Measurements from ENCODE around the gene CHSY1. TPM values are rescaled to one million over a fixed set of nuclear protein-coding genes. Genes with fewer than 3 reads are reported as not detected.
A peak's percentile ranks its signal among the peaks of the same experiment; 100 is the strongest.

Gene CHSY1
- total RNA-seq, 6 experiments from 2014 or later = 29.2 to 44.2 (median 40.0) TPM

GRCh38 chr15:101175401-101175800 is 76.4 kb downstream of the CHSY1 start:
- no peaks in the 10 kb centered on the region; the same call in 1 of the 2 replicates for H3K27me3 Mint-ChIP-seq (ENCODE audit: insufficient read depth)
- no peak overlapping the region for H3K4me3 Mint-ChIP-seq
- DNase-seq = no peak
- no peak overlapping the region for H3K27ac Mint-ChIP-seq
- H3K36me3 Mint-ChIP-seq (ENCODE audit: low read depth) = peaks cover 59% of the 10 kb centered on the region
- no peak for TF ChIP-seq CTCF (IDR thresholded peaks at IDR 0.05)
- H3K4me1 Mint-ChIP-seq (ENCODE audit: low read depth) = peaks cover 73% of the 10 kb centered on the region
- no peaks in the 10 kb centered on the region for H3K9me3 Mint-ChIP-seq

- no peak overlapping the region for H3K27ac Mint-ChIP-seq
- H3K27me3 Mint-ChIP-seq (ENCODE audit: insufficient read depth) = no peaks in the 10 kb centered on the region; the same call in 1 of the 2 replicates
- no peak overlapping the region for H3K4me3 Mint-ChIP-seq
- H3K4me1 Mint-ChIP-seq (ENCODE audit: low read depth) = peaks cover 73% of the 10 kb centered on the region
- TF ChIP-seq CTCF (IDR thresholded peaks at IDR 0.05) = no peak
- no peak for DNase-seq
- H3K36me3 Mint-ChIP-seq (ENCODE audit: low read depth) = peaks cover 60% of the 10 kb centered on the region
- H3K9me3 Mint-ChIP-seq = no peaks in the 10 kb centered on the region
Measured at GRCh38 chr15:101174152-101174920, 77.5 kb downstream of the CHSY1 start.

GRCh38 chr15:101173233-101174119 is 78.4 kb downstream of the CHSY1 start:
- Mint-ChIP-seq H3K9me3 (no peaks in the 10 kb centered on the region), H3K27me3 (ENCODE audit: insufficient read depth) (no peaks in the 10 kb centered on the region; the same call in 1 of the 2 replicates), H3K4me1 (ENCODE audit: low read depth) (peaks cover 73% of the 10 kb centered on the region), H3K36me3 (ENCODE audit: low read depth) (peaks cover 55% of the 10 kb centered on the region), H3K4me3 (no peak overlapping the region), H3K27ac (no peak overlapping the region; the same call in 1 of the 2 replicates)
- DNase-seq = no peak
- TF ChIP-seq CTCF (IDR thresholded peaks at IDR 0.05) = no peak

GRCh38 chr15:101172501-101173071 is 79.3 kb downstream of the CHSY1 start:
- H3K4me3 Mint-ChIP-seq = no peak overlapping the region
- H3K9me3 Mint-ChIP-seq = no peaks in the 10 kb centered on the region
- H3K27me3 Mint-ChIP-seq (ENCODE audit: insufficient read depth) = no peaks in the 10 kb centered on the region; the same call in 1 of the 2 replicates
- H3K4me1 Mint-ChIP-seq (ENCODE audit: low read depth) = peaks cover 76% of the 10 kb centered on the region
- no peak for TF ChIP-seq CTCF (IDR thresholded peaks at IDR 0.05)
- DNase-seq = no peak
- peaks cover 46% of the 10 kb centered on the region for H3K36me3 Mint-ChIP-seq (ENCODE audit: low read depth)
- H3K27ac Mint-ChIP-seq = peak overlapping the region; percentile 17; the same call in 1 of the 2 replicates

- Mint-ChIP-seq H3K27me3 (ENCODE audit: insufficient read depth) (no peaks in the 10 kb centered on the region; the same call in 1 of the 2 replicates), H3K36me3 (ENCODE audit: low read depth) (peaks cover 47% of the 10 kb centered on the region), H3K4me3 (peak overlapping the region; percentile 71; the same call in 1 of the 2 replicates), H3K9me3 (peaks cover 4% of the 10 kb centered on the region), H3K27ac (peak overlapping the region; percentile 86; the same call in 1 of the 2 replicates), H3K4me1 (ENCODE audit: low read depth) (peaks cover 76% of the 10 kb centered on the region)
- no peak for TF ChIP-seq CTCF (IDR thresholded peaks at IDR 0.05)
- DNase-seq = no peak
Measured at GRCh38 chr15:101171954-101172353, 79.9 kb downstream of the CHSY1 start.

All from HFFc6 (cell line).